Fibroblast of the aortic adventitia (primary cell): Measurements from ENCODE around the gene ANKDD1A. TPM values are rescaled to one million over a fixed set of nuclear protein-coding genes. Genes with fewer than 3 reads are reported as not detected.
A peak's percentile ranks its signal among the peaks of the same experiment; 100 is the strongest.

Source experiments
- DNase-seq: peaks from one replicate; pipeline ENCODE4 v3.0.0-alpha.2; 2010; ENCODE audit warnings: low read depth
- H3K4me3 ChIP-seq: 2 replicates; pipeline ENCODE4 v1.5.1; 2011; ENCODE audit warnings: low read depth, mild to moderate bottlenecking, control low read depth, low read length, moderate library complexity
- CTCF ChIP-seq: IDR thresholded peaks from 2 replicates; pipeline ENCODE4 v1.5.1; 2011; ENCODE audit warnings: mild to moderate bottlenecking, low read length, control low read depth, inconsistent platforms; ENCODE audit not compliant: insufficient read depth
- total RNA-seq: library from RNA; depleted of rRNA; stranded (reverse); fragments of >200 nt; gene quantifications from 2 replicates; pipeline ENCODE4 v1.2.3, GENCODE V29; 2012; ENCODE audit warnings: low replicate concordance

ANKDD1A gene
- total RNA-seq, 1 donor, result 2.9 TPM

GRCh38 chr15:64975390-64975789 is 63.7 kb downstream of the ANKDD1A start:
- H3K4me3 ChIP-seq, result no peak overlapping the region
- no peak for DNase-seq
- no peak for TF ChIP-seq CTCF

- H3K4me3 ChIP-seq, result no peak overlapping the region
- TF ChIP-seq CTCF, result no peak
- no peak for DNase-seq
These were observed 67.6 kb downstream of the ANKDD1A start for GRCh38 chr15:64979252-64979710.

GRCh38 chr15:64981812-64982431 is 70.2 kb downstream of the ANKDD1A start:
- TF ChIP-seq CTCF, result no peak
- no peak for DNase-seq
- H3K4me3 ChIP-seq, result no peak overlapping the region

- TF ChIP-seq CTCF, result no peak
- H3K4me3 ChIP-seq, result no peak overlapping the region
- peak; percentile 56 for DNase-seq
These were observed 70.8 kb downstream of the ANKDD1A start for GRCh38 chr15:64982472-64982871.

GRCh38 chr15:64985366-64986033 is 73.8 kb downstream of the ANKDD1A start:
- no peak overlapping the region for H3K4me3 ChIP-seq
- no peak for TF ChIP-seq CTCF
- peak; percentile 53 for DNase-seq

DNA sequence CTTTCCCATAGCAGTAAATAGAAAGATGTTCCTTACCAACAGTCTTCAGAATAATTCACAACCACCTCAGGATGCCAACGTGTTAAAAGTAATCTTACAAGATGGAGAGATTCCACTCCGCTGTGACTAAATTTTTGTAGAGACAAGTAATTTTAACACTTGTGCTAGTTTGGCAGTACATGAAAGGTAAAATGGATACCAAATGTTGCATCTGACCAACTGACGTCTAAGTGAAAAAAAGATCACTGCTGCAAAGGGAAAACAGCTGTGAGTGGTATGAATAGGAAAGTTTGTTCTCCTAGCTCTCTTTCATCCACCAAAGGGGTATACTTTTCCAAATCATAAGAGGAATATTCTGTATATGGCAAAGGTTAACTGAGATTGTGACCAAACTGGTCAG is 75.4 kb downstream of the ANKDD1A start:
- no peak for TF ChIP-seq CTCF
- peak; percentile 16 for DNase-seq

More for the DNA sequence above, 75.4 kb downstream of the ANKDD1A start:
- no peak overlapping the region for H3K4me3 ChIP-seq
